HG02981 (cell line): Measurements from ENCODE around the gene PLXNB2.
"Not testable (repeated sequence)": the region's sequence is repeated elsewhere in the genome, so short reads cannot be mapped to it uniquely, and the experiment has no call there.

ENCODE experiments used
- ATAC-seq: cut with Tn5 transposase; IDR thresholded peaks from one replicate; pipeline ENCODE4 v1.9.1; 2021; ENCODE audit warnings: mild to moderate bottlenecking, moderate library complexity; ENCODE audit not compliant: unreplicated experiment

PLXNB2 gene

DNA sequence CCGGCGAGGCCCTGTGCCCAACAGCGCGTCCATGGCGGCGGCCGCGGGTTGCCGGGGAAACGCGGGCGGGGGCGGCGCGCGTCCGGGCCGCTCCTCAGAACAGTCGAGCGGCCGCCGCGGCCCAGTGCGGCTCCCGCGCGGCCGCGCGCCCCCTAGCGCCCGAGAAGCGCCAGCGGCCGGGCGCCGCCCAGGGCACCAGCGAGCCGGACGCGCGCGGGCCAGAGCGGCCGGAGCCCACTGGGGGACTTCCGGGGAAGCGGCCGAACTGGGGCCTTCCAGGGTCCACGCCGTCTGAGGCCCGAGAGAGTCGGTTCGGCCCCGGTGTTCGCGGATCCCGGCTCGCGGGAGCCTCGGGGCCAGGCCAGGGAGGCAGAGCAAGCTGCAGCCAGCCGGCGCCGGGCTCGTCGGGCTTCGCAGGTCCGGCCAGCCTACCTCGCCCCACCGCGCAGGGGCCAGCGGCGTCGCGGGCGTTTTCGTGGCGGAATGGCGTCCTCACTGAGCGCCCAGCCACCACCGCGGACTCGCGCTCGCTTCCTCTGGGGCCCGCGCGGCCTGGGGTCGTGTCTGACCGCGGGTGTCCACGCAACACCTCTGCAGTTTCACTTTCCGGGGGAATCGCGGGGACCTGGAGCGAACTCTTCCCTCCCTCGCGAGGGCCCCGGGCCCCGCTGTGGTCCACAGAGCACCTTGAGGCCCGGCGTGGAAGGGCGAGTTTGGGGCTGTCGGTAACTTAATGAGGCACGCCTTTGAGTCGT, 19.7 kb upstream of the PLXNB2 start, which contains the start of gene DENND6B:
Gene DENND6B (minus strand): TSS at position 57 of the 755 bp plus-strand sequence. CDS start 24 bp downstream, at position 33.
- ATAC-seq = peak; percentile 88

DNA sequence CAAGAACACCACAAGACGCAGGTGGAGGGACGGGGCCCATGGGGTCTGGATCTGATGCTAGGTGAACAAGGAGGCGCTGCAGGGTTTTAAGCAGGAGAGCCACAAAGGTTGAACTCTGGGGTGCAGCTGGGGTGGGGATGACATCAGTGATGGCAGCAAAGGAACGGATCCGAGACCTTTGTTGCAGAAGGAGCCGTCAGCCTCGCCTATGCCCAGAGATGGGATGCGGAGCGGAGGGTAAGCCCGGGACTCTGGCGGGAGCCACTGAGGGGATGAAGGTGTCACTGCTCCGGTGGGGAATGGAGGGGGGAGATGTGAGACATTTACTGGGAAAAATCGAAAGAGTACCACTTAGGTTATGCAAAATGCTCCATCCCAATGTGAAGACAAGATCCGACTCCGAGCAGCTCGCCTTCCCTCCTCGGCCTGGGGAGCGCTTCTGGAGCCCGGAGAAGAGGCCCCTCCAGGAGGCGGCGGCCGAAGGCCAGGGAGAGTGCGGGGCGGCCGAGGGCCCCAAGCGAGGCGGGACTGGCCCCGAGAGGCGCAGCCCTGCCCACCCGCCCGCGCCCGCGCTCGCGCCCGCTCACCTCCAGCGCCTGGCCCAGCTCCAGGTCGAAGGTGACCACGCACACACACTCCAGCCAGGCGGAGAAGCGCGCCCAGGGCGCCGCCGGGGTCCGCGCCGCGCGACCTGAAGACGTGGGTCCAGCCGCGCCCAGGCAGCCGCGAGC, 18.9 kb upstream of the PLXNB2 start:
- ATAC-seq = peak; percentile 29

DNA sequence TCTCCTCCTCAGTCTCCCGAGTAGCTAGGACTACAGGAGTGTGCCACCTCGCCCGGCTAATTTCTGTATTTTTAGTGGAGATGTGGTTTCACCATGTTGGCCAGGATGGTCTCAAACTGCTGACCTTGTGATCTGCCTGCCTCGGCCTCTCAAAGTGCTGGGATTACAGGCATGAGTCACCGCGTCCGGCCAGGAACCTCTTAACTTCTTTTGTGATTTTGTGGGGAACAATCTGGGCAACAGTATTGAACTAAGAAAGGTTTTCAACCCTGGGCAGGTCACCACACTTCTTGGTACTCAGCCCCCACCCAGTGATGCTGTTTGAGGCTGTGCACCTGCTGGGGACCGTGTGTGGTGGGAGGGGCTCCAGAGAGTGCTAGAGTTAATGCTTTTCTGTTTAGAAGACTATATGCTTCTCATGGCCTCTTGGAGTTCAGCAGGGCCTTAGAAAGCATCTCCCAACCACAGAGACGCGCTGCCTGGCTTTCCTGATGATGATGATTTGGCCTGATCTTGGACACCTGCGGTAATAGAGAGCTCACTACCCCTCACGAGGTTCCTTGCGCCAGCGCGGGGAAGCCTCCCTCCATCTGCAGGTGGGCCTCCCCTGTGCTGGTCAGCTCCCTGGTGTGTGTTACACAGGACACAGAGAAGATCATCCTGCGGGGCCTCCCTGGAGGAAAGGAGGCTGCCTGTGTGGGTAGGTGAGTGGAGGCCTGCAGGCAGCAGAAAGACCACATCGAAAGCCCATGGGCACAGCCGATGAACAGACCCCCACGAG, 18.2 kb upstream of the PLXNB2 start:
- no peak for ATAC-seq

DNA sequence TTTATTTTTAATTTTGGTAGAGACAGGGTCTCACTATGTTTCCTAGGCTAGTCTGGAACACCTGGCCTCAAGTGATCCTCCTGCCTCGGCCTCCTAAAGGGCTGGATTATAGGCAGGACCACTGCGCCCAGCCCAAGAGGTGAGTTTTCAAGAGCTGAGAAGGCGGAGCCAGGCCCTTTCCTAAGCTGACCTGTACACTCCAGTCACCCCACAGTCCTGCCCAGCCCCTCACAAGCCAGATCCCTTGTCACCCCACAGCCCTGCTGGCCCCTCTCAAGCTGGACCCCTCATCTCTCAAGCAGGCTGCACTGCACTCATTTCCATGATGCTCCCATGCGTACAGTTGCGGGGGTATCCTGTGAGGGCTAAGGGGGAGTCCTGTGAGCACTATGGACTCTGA, 16.5 kb upstream of the PLXNB2 start:
- ATAC-seq = no peak

DNA sequence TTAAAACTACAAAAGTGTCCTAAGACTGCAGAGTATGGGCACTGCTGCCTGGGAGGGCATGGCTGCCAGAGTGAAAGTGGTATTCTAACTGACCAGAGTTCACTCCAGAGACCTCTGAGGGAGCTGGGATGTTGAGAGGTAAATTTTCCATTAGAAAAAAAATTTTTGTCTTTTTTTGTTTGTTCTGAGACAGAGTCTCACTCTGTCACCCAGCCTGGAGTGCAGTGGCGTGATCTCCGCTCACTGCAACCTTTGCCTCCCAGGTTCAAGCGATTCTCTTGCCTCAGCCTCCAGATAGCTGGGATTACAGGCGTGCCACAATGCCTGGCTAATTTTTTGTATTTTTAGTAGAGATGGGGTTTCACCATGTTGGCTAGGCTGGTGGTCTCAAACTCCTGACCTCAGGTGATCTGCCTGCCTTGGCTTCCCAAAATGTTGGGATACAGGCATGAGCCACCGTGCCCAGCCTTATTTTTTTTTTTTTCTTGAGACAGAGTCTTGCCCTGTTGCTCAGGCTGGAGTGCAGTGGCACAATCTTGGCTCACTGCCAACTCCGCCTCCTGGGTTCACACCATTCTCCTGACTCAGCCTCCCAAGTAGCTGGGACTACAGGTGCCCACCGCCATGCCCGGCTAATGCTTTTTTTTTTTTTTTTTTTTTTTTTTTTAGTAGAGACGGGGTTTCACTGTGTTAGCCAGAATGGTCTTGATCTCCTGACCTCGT, 15.1 kb upstream of the PLXNB2 start:
- not testable (repeated sequence) for ATAC-seq

DNA sequence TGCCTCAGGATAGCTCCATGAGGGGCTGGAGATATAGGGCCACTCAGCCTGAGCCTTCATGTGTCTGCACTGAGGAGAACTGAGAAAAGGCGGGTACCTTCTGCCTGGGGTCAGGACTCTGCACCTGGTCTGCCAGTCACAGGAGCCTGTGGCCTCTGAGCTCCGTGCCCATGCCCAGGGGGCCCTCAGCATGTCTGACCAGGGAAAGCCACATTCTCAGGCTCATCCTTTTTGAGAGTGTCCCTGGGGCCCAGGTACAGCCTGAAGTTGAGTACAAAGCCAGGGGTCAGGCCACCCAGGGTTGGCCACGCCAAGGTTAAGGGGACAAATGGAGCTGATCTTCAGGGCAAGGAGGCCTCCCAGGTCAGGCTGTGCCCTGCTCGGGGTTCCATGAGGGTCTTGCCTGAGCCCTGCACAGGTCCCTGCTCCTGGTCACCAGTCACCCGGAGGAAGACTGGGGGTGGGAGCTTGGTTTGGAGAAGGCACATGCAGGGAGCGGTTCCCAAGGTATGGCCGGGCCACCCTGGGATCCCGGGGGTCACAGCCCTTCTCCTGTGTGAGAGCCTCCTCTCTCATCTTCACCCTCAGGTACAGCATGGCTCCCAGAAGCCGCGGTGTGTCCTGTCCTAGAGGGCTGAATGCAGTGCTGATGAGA, 13.4 kb upstream of the PLXNB2 start:
- ATAC-seq = no peak

DNA sequence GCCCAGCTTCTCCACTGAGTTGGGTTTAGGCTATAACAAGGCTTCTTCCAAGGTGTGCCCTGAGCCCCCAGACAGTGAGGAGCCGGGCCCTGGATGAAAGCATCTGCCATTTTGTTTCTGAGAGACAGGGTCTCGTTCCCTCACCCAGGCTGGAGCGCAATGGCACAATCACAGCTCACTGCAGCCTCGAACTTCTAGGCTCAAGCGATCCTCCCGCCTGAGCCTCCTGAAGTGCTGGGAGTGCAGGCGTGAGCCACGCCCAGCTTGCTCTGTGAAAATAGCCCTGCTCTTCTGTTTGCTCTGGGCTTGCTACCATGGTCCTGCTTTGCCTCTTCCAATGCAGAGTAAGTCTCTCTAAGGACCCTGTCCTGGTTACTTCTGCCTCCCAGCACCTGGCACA, 12.7 kb upstream of the PLXNB2 start:
- ATAC-seq = no peak

DNA sequence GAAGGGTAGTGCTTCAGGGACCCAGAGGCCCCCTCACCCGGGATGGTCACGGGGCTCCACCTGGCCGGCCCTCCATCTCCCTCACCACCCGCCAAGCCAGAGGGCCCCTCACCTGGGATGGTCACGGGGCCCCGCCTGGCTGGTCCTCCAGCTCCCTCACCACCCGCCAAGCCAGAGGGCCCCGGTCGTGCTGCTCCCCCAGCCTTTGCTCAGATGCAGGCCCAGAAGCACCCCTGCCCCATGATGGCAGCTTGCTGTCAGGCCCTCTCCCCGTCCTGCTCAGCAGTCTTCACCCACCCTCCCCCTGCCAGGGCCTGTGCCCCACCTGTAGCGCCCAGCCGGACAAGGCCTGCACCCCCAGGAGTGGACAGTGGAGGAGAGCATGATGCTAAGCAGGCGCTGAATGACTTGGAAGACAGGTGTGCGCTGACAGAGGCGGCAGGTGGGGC, 12.1 kb upstream of the PLXNB2 start:
- ATAC-seq = no peak

DNA sequence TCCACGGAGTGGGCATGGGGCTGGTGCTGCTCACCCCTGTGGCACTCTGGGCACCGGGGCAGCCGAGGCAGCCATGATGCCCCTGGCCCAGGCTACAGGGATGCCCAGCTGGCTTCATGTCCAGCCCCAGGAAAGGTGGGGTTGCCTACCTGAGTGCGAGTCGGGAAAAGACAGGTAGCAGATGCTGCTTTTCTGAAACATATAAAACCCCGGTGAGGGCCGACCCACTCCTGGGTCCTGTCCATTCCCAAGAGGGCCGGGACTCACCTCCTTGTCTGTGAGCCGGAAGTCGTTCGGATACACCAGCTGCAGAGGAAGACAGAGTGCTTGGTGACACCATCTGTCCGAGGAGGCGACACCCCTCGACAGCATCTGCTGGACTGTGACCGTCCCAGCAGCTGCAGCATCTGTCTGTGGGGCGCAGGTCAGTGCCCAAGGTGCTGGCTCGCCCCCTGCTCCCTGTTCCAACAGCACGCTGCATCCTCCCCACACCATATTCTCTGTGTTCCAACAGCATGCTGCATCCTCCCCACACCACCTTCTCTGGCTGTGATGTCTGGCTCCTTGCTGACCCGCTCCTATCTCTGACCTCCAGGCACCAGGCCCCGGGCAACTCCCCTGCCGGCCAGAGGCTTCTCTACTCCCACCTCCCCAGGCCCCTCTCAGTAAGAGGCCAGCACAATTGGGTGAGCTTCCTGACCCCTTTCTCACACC, 11.4 kb upstream of the PLXNB2 start:
- ATAC-seq = no peak

DNA sequence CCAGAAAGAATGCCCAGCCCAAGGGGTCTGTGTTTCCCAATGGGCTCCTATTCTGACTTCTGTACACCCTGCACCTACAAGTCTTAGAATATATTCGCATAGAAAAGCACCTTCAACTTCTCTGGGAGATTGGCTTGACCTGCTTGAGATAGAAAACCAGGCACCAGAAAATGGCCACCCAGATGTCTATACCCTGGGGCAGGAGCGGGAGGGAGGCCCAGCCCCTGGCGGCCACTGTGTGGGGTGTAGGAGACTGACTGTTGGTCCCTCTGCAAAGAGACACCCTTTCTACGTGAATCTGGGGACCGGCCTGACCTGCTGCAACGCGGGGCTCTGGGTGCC, 10.9 kb upstream of the PLXNB2 start:
- no peak for ATAC-seq

DNA sequence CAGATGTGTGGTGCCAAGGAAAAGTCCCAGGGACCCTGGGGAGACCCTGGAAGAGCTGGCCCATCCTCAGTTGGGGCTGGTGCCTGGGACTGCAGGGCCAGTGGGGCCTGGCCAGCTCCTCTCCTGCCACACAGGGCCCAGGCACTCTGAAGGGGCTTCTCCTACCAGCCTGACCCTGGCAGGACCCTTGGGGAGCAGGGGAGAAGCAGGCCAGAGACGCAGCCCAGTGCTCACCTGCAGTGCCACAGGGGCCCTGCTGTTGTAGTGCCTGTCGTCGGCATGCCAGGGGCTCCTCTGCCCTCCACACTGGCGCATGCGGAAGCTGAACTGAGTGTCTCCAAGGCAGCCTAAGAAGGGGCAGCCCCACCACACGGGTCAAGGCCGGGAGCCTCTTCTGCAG, 10.2 kb upstream of the PLXNB2 start:
- ATAC-seq = no peak

DNA sequence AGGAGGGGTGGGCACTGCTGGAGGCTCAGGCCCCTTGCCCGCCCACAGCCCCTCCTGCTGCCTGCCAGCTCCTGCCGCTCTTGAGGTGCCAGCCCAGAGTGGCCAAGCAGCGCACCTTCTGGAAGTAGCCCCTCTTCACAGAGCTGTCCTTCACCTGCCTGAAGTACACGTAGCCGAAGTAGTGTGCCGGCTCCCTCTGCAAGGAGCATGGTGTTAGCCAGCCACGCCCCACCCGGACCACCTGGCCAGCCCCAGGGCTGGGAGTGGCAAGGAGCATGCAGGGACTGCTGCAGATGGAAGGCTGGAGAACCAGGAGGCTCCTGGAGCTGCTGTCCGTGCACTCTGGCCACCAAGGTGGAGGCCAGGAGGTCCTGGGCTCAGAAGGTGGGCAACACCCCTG, 9.7 kb upstream of the PLXNB2 start:
- no peak for ATAC-seq

DNA sequence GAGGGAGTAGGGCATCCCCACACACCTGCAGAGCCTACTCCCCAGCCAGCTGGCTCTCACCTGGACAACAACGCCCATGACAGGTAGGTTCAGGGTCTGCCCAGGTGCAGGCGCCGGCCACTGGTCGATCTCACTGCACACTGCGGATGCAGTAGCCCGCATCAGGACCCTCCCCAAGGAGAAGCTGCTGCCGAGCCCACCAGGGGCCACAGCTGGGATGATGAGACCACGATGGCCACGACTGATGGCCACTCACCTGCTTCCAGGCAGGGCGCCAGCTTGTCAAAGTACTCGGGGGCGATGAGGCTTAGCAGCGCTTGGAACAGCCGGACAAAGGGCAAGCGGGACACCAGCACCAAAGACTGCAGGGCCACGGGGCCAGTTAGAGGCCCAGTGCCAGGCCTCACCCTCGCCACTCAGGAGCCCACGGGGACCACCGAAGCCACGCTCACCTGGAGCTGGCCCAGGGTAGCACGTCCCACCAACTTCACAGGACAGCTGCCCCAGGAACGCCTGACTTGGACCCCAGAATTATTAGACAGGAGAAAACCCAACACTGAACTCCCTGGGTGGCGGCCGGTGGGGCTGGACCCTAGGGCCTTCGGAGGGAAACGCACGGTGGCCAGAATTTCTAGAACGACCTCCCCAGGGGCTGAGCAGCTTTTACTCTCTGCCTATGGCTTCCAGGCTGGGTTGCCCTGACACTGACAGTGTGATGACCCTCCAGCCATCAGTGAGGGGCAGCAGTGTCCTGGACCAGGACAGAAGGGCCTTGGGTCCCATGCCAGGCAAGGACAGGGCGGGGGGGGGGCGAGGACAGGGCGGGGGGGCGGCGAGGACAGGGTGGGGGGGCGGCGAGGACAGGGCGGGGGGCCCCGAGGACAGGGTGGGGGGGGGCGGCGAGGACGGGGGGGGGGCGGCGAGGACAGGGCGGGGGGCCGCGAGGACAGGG, 8.9 kb upstream of the PLXNB2 start:
- ATAC-seq = no peak

DNA sequence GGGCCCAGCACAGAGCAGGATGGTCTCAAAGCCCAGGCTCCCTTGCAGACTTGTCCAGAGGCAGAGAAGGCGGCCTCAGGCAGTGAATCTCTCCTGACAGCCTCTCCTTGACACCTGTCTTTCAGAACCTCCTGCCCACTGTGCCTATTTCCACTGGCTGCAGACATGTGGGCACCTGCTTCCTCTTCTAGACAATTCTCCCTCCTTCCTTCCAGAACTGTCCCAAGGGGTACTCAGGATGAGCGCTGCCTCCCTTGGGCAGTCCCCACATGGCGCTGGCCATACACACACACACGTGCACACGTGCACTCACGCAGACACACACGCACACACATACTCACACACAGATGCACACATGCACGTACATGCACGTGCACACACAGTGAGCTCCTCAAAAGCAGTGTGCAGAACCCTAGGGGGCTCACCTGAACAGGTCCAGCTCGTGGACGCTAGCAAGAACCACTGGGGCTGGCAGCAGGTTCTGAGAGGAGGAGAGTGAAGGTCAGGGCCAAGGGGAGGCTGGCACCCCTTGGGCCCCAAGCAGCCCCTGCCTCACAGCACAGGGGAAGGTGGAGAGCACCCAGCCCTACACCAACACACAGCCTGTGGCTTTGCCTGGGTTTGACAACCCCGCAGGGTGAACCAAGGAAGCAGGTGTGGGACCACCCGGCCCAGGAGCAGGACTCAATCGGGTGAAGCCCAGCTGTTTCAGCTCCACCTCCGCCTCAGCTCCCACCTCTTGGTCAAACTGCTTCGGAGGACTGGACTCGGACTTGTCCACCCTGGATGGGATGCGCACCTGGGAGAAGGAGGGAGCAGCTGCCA, 8.1 kb upstream of the PLXNB2 start:
- no peak for ATAC-seq

DNA sequence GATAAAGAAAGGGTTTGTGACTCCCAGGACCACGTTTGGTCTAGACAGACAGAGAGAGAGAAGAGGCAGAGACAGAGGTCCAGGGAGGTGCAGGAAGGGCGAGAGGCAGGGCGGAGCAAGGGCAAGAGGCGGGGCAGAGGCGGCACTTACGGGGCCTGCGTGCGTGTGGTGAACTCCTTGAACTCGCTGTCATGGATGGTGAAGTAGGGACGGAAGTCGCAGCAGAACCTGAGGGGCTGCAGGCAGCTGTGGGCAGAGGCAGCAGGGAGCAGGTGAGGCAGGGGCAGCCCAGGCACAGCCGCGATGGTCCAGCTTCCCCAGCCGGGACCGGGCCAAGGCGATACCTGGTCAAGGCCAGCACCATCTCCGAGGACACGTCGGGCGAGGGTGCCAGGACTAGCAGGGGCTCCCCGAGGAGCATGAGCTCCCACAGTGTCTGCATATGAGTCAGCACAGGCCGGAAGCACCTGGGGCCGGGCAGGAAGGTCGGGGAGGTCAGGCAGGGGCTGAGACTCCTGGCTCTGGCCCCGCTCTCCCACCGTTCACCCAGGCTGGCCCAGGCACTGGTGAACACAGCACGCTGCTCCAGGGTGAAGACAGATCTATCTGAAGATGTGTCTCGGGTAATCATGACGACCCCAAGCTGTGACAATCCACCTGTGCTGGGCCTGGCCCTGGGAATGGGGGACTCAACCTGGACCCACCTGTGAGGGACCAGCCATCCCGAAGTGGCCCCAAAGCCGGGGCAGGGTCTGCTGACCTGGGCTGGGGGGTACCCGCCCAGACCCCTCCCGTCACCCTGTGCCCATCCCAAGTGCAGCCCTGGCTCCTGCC, 7.2 kb upstream of the PLXNB2 start:
- ATAC-seq = peak; percentile 68

DNA sequence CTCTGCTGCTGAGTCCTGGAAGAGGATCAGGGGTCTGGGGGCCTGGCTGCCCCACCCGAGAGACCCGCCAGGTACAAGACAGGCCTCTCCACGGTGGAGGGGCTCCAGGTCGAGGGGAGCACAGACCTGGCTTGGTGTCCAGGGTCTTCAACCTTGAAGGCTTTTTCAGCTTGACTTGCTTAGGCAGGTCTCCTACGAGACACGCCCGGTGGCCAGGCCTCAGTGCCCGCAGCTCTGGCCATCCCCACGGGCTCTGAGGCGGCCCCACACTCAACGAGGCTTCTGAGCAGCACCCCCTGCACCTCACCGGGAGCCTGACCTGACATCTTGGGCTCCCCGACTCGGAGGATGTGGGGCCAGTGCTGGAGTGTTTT, 6.6 kb upstream of the PLXNB2 start:
- ATAC-seq = no peak

DNA sequence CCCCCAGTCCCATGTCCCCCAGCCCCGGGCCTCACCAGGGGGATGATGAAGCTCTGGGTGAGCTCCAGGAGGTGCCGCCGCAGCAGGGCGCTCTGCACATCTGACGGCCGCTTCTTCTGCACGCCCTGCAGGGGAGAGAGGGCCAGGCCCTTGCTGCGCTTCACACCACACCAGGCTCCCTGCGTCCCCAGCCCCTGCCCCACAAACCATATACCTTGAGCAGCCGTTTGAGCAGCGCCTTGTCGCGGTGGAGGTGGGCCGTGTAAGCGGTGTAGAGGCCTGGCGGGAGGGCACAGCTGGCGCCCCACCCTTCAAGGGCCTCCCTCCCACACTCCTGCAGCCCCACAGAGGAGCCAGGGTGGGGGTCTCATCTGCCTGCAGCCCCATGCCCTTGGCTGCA, 6.2 kb upstream of the PLXNB2 start:
- ATAC-seq = no peak
